ENCODE results near the gene GTF2A1L. TPM values are rescaled to one million over a fixed set of nuclear protein-coding genes. Genes with fewer than 3 reads are reported as not detected.

GTF2A1L gene
- total RNA-seq, 1 experiment from 2014 or later: not detected

- Histone ChIP-seq H3K4me2 (no peak overlapping the region), H3K9me3 (ENCODE audit: insufficient read depth, low read depth) (no peaks in the 10 kb centered on the region), H2AFZ (no peak overlapping the region), H3F3A (ENCODE audit: insufficient read depth, low read depth) (no peaks in the 10 kb centered on the region), H3K27me3 (ENCODE audit: insufficient read depth, low read depth) (no peaks in the 10 kb centered on the region), H3K27ac (no peak overlapping the region), H3K4me1 (replicated peaks; ENCODE audit: insufficient read depth) (no peaks in the 10 kb centered on the region), H3K4me3 (no peak overlapping the region), H3K36me3 (ENCODE audit: low read depth) (no peaks in the 10 kb centered on the region), H4K20me1 (ENCODE audit: insufficient read depth) (no peaks in the 10 kb centered on the region), H3K9me2 (ENCODE audit: insufficient read depth) (no peaks in the 10 kb centered on the region), H3K79me2 (ENCODE audit: low read depth) (no peaks in the 10 kb centered on the region)
- DNase-seq: no peak
- no TSS peak for BruUV-seq (replicated peaks)
- intact Hi-C loops (cut with micrococcal nuclease; ENCODE audit: unreplicated experiment): no loop called here
- CTCF ChIA-PET: interaction anchor here (0.6 kb wide), 1 partner anchor 12 kb away, joined by 3 read pairs; no protein-coding TSS in a partner anchor
- POLR2A ChIA-PET (ENCODE audit: unreplicated experiment): no interaction called here
- TF ChIP-seq CTCF (conservative IDR thresholded peaks at IDR 0.05): no peak
- no peak for TF ChIP-seq EZH2 (IDR thresholded peaks at IDR 0.05; ENCODE audit: low read depth)
Measured at GRCh38 chr2:48713647-48714046, 96.0 kb downstream of the GTF2A1L start.

- intact Hi-C loops (cut with micrococcal nuclease; ENCODE audit: unreplicated experiment): no loop called here
- H3K9me2 ChIP-seq (ENCODE audit: insufficient read depth): no peaks in the 10 kb centered on the region
- no peaks in the 10 kb centered on the region for H3K4me1 ChIP-seq (replicated peaks; ENCODE audit: insufficient read depth)
- H4K20me1 ChIP-seq (ENCODE audit: insufficient read depth): no peaks in the 10 kb centered on the region
- H3F3A ChIP-seq (ENCODE audit: insufficient read depth, low read depth): no peaks in the 10 kb centered on the region
- H3K27ac ChIP-seq: no peak overlapping the region
- BruUV-seq (replicated peaks): no TSS peak
- TF ChIP-seq EZH2 (IDR thresholded peaks at IDR 0.05; ENCODE audit: low read depth) (no peak), CTCF (conservative IDR thresholded peaks at IDR 0.05) (no peak)
- ChIA-PET CTCF (interaction anchor here (0.6 kb wide), 1 partner anchor 13 kb away, joined by 3 read pairs; no protein-coding TSS in a partner anchor), POLR2A (ENCODE audit: unreplicated experiment) (no interaction called here)
- no peak overlapping the region for H2AFZ ChIP-seq
- H3K4me3 ChIP-seq: no peak overlapping the region
- no peaks in the 10 kb centered on the region for H3K79me2 ChIP-seq (ENCODE audit: low read depth)
- no peak for DNase-seq
- H3K27me3 ChIP-seq (ENCODE audit: insufficient read depth, low read depth): no peaks in the 10 kb centered on the region
- no peaks in the 10 kb centered on the region for H3K9me3 ChIP-seq (ENCODE audit: insufficient read depth, low read depth)
- H3K4me2 ChIP-seq: no peak overlapping the region
- no peaks in the 10 kb centered on the region for H3K36me3 ChIP-seq (ENCODE audit: low read depth)
Measured at GRCh38 chr2:48714245-48714644, 96.6 kb downstream of the GTF2A1L start.

- no peaks in the 10 kb centered on the region for H3K79me2 ChIP-seq (ENCODE audit: low read depth)
- no peak overlapping the region for H3K4me3 ChIP-seq
- BruUV-seq (replicated peaks): no TSS peak
- no peak overlapping the region for H3K4me2 ChIP-seq
- CTCF ChIA-PET: interaction anchor here (0.6 kb wide), 1 partner anchor 123 kb away, joined by 3 read pairs; no protein-coding TSS in a partner anchor
- intact Hi-C loops (cut with micrococcal nuclease; ENCODE audit: unreplicated experiment): no loop called here
- no peak overlapping the region for H3K27ac ChIP-seq
- no peaks in the 10 kb centered on the region for H3K36me3 ChIP-seq (ENCODE audit: low read depth)
- H3F3A ChIP-seq (ENCODE audit: insufficient read depth, low read depth): no peaks in the 10 kb centered on the region
- POLR2A ChIA-PET (ENCODE audit: unreplicated experiment): interaction anchor here (0.6 to 0.7 kb wide), 2 partner anchors 54 to 274 kb away, joined by 3 to 43 read pairs; no protein-coding TSS in a partner anchor
- no peaks in the 10 kb centered on the region for H4K20me1 ChIP-seq (ENCODE audit: insufficient read depth)
- no peak overlapping the region for H2AFZ ChIP-seq
- no peaks in the 10 kb centered on the region for H3K4me1 ChIP-seq (replicated peaks; ENCODE audit: insufficient read depth)
- TF ChIP-seq CTCF (conservative IDR thresholded peaks at IDR 0.05) (no peak), EZH2 (IDR thresholded peaks at IDR 0.05; ENCODE audit: low read depth) (no peak)
- DNase-seq: peak in 1 of 2 experiments; percentile 74
- H3K27me3 ChIP-seq (ENCODE audit: insufficient read depth, low read depth): no peaks in the 10 kb centered on the region
- H3K9me2 ChIP-seq (ENCODE audit: insufficient read depth): no peaks in the 10 kb centered on the region
- H3K9me3 ChIP-seq (ENCODE audit: insufficient read depth, low read depth): no peaks in the 10 kb centered on the region
Measured at GRCh38 chr2:48715042-48715899, 97.6 kb downstream of the GTF2A1L start.
